Subcutaneous abdominal adipose tissue (tissue), 5 donors: ENCODE data around the gene RASAL2.
"Not testable (repeated sequence)": the region's sequence is repeated elsewhere in the genome, so short reads cannot be mapped to it uniquely, and the experiment has no call there.

Source experiments
- H3K27ac ChIP-seq: one replicate; pipeline ENCODE4 v1.7.0; 2013; ENCODE audit warnings: low read depth, mild to moderate bottlenecking, inconsistent platforms, low read length, moderate library complexity
- H3K27me3 ChIP-seq, 5 donors: one replicate each; pipeline ENCODE4 v1.7.0; 2013; ENCODE audit warnings: low read length in 5 of 5, inconsistent platforms in 1 of 5; ENCODE audit not compliant: control insufficient read depth in 5 of 5, insufficient read depth in 4 of 5
- H3K36me3 ChIP-seq, 5 donors: one replicate each; pipeline ENCODE4 v1.7.0; 2013; ENCODE audit warnings: low read length in 5 of 5; ENCODE audit not compliant: control insufficient read depth in 5 of 5, insufficient read depth in 5 of 5
- H3K4me1 ChIP-seq, 5 donors: one replicate each; pipeline ENCODE4 v1.7.0; 2013; ENCODE audit warnings: low read length in 5 of 5, mild to moderate bottlenecking in 3 of 5, moderate library complexity in 1 of 5; ENCODE audit not compliant: control insufficient read depth in 5 of 5, insufficient read depth in 5 of 5
- H3K4me3 ChIP-seq, 5 donors: one replicate each; pipeline ENCODE4 v1.7.0; 2013; ENCODE audit warnings: low read length in 5 of 5, low read depth in 1 of 5
- H3K9ac ChIP-seq, 5 donors: one replicate each; pipeline ENCODE4 v1.7.0; 2013; ENCODE audit warnings: low read length in 5 of 5, mild to moderate bottlenecking in 4 of 5, moderate library complexity in 3 of 5
- H3K9me3 ChIP-seq, 5 donors: one replicate each; pipeline ENCODE4 v1.7.0; 2013; ENCODE audit warnings: low read length in 5 of 5; ENCODE audit not compliant: control insufficient read depth in 5 of 5
- donor health status: healthy.
- donor health status: healthy.
- donor health status: healthy.
- donor health status: healthy.
- donor health status: healthy.

Gene RASAL2

DNA sequence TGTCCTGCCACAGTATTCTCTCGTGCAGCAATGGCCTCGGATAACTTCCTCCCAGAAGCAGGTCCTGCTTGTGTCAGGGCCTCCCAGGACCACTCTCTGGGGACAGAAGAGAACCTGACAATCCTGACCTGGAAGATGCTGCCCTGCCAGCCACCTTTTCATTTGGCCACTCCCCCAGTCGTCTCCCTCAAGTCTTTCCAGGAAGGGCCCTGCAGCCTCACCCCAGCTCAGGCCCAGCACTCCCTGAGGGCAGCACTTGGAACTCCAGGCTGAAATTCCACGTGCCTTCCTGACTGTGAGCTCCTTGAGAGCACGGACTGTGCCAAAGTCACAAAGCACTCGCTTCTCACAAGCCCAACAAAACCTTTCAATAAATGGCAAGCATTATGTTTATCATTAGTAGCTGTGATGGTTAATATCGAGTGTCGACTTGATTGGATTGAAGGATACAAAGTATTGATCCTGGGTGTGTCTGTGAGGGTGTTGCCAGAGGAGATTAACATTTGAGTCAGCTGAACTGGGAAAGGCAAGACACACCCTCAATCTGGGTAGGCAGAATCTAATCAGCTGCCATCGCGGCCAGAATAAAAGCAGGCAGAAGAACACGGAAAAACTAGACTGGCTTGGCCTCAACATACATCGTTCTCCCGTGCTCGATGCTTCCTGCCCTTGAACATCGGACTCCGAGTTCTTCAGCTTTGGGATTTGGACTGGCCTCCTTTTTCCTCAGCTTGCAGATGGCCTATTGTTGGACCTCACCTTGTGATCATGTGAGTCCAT lies 405.2 kb downstream of the RASAL2 start:
- H3K27me3 ChIP-seq, result peaks cover 0 to 5% (median 2%) of the 10 kb centered on the region in 5 donors
- H3K9me3 ChIP-seq, result no peaks in the 10 kb centered on the region
- H3K9ac ChIP-seq, result no peak overlapping the region
- no peaks in the 10 kb centered on the region for H3K36me3 ChIP-seq
- no peak overlapping the region for H3K27ac ChIP-seq
- H3K4me1 ChIP-seq, result peaks cover 0 to 8% (median 4%) of the 10 kb centered on the region in 5 donors
- no peak overlapping the region for H3K4me3 ChIP-seq

DNA sequence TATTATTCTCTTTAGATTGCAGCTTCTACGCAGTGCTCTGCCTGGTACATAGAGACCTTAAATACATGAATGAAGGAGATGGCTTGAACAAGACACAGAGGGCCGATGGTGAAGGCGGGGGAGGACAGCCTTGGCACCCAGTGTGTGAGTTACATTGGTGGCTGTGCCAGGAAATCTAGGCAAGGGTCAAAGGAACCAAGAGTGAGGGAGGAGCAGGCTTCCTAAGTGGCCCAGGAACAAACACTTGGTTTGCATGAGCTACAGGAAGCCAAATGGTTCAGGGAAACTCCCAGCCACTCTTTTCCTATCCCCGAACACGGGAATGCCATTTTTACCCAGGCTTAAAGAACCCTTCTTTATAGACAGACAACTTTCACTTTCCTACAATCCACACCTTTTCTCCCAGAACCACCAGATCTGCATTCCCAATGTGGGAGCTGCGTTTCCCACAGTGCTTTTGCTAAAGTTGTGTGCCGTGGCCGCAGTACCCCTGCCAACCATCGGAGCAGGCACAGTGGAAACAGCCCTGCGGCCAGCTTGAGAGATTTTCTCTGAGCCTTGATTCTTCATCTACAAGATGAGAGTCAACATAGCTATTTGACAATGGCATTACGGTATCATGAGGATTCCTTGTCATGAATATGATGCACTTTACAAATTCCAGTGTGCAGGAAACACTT lies 406.3 kb downstream of the RASAL2 start:
- Histone ChIP-seq H3K9ac (no peak overlapping the region), H3K27ac (no peak overlapping the region), H3K36me3 (no peaks in the 10 kb centered on the region), H3K4me1 (peaks cover 0 to 8% (median 4%) of the 10 kb centered on the region in 5 donors), H3K27me3 (peaks cover 0 to 5% (median 0%) of the 10 kb centered on the region in 5 donors), H3K9me3 (no peaks in the 10 kb centered on the region), H3K4me3 (peak overlapping the region in 1 of 5 donors; percentile 25)

DNA sequence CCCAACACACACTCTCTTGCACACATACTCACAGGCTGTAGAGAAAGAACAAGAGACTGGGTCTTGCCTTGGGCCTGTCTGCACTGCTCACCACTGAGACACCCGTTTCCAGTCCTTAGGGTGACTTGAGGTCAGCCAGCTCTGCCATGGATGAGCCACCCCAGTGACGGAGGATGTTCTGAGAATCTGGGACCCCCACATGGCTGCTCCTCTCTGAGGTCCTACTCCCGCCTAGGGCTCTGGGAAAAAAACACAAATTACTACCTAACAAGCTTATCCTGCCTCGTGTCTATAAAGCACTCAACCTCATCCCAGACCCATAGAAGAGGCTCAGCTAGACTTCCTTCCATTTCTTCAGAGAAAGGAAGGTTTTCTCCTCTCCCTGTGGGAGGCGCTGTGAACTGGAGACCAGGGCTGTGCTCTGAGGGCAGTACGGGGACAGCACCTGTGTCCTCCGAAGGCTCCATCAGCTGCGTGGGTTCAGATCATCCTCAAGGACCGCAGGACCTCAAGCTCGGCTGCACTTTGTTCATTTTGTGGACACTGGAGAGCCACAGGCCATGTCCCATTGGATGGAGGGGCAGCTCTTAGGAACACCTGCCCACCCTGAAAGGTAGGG lies 407.1 kb downstream of the RASAL2 start:
- Histone ChIP-seq H3K36me3 (no peaks in the 10 kb centered on the region), H3K4me3 (no peak overlapping the region), H3K9ac (no peak overlapping the region), H3K4me1 (peaks cover 0 to 8% (median 4%) of the 10 kb centered on the region in 5 donors), H3K9me3 (no peaks in the 10 kb centered on the region), H3K27me3 (peaks cover 0 to 5% (median 0%) of the 10 kb centered on the region in 5 donors), H3K27ac (no peak overlapping the region)

DNA sequence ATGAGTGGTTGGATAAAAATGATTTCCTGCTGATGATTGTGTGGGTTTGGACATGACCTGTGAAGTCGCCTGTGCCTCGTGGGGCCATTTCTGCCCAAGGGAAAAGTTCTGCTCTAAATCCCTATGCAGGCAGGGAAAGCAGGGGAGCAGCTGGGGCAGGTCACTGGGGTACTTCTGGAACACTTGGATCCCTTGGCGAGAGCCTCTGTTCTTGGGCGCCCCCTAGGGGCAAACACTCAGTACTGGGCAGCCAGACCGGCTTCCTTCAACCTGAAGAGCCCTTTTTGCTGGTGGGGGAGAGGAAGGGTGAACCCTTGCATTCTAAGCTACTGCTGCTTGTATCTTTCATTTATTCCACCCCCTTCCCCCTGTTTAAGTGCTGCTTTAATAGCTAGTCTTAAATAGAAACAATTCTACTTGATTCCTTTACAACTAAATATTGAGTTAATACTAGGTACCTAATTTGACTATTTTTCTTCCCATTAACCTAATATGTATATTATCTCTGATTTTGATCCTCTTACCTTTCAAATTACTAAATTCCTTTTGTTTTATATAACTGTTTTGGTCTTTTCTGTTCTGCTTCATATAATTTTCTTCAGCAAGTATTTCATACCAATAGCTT lies 407.9 kb downstream of the RASAL2 start:
- peaks cover 0 to 5% (median 0%) of the 10 kb centered on the region in 5 donors for H3K27me3 ChIP-seq
- no peak overlapping the region for H3K4me3 ChIP-seq
- H3K9me3 ChIP-seq, result no peaks in the 10 kb centered on the region
- H3K9ac ChIP-seq, result no peak overlapping the region
- H3K36me3 ChIP-seq, result no peaks in the 10 kb centered on the region
- peaks cover 0 to 8% (median 4%) of the 10 kb centered on the region in 5 donors for H3K4me1 ChIP-seq
- H3K27ac ChIP-seq, result no peak overlapping the region

DNA sequence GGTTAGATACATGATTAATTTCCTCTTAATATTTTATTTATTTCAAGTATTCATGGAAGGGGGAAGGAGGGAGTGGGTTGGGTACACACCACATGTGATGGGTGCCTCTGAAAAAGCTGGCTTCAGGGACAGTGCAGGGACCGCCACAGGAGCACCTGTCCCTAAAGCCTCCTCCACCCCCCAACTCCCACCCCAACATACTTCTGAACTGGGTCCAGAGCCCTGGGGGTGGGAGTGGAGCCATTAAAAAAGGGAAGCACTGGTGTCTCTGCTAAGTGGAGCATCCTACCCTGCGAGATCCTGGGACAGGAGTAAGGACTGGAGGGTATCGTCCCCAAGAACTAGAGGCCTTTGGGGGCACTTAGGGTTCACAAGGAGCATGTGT lies 408.4 kb downstream of the RASAL2 start:
- peaks cover 0 to 5% (median 0%) of the 10 kb centered on the region in 5 donors for H3K27me3 ChIP-seq
- no peak overlapping the region for H3K9ac ChIP-seq
- H3K9me3 ChIP-seq, result no peaks in the 10 kb centered on the region
- H3K36me3 ChIP-seq, result no peaks in the 10 kb centered on the region
- peaks cover 0 to 8% (median 4%) of the 10 kb centered on the region in 5 donors for H3K4me1 ChIP-seq
- H3K27ac ChIP-seq, result no peak overlapping the region
- H3K4me3 ChIP-seq, result no peak overlapping the region

DNA sequence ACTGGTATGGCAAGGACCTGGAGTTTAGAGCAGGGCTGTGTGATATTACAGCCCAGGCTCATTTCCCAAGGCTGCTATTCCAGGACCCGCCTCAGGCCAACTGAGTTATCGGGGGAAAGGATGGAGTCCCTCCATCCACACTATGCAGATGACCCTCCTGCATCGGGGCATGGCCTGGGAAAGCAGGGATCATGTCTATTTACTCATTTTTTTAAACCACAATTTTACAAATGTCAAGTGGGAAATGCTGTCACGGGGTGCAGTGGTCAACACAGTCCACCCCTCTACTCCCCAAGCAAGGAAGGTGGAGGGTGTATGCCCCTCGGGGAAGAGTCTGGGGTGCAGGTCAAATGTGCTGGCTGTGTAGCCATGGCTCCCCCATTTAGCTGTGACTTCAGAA lies 409.0 kb downstream of the RASAL2 start:
- Histone ChIP-seq H3K9ac (no peak overlapping the region), H3K36me3 (no peaks in the 10 kb centered on the region), H3K9me3 (no peaks in the 10 kb centered on the region), H3K4me3 (no peak overlapping the region), H3K4me1 (peaks cover 0 to 8% (median 4%) of the 10 kb centered on the region in 5 donors), H3K27me3 (peaks cover 0 to 5% (median 0%) of the 10 kb centered on the region in 5 donors), H3K27ac (no peak overlapping the region)

DNA sequence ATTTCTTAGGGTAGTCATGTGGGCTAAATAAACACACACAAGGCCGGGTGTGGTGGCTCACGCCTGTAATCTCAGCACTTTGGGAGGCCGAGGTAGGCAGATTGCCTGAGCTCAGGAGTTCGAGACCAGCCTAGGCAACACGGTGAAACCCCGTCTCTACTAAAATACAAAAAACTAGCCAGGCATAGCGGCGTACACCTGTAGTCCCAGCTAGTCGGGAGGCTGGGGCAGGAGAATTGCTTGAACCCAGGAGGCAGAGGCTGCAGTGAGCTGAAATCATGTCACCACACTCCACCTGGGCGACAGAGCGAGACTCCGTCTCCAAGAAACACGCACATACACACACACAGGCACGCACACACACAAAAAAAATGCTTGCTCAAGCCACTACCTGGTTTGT lies 409.4 kb downstream of the RASAL2 start:
- not testable (repeated sequence) for H3K4me1 ChIP-seq

DNA sequence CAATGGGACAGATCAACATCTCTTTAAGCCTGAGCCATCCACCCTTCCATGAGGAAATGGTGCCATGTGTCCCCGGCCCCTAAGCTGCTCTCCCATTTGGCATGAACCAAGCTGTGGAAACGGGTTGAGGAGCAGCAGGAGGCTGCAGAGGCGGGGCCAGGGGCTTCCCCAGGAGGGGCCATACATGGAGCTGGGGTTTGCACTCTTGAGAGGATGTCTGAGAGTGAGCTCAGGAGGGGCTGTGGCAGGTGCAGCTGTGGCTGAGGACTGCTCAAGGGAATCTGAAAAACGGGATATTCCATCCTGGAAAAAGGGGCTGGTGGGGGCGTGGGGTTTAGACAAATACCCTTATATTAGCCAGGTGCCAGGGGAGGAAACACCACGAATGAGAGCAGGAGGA lies 409.9 kb downstream of the RASAL2 start:
- no peaks in the 10 kb centered on the region for H3K36me3 ChIP-seq
- H3K9ac ChIP-seq, result no peak overlapping the region
- H3K27me3 ChIP-seq, result peaks cover 0 to 5% (median 0%) of the 10 kb centered on the region in 5 donors
- H3K9me3 ChIP-seq, result no peaks in the 10 kb centered on the region
- H3K4me1 ChIP-seq, result peaks cover 0 to 8% (median 4%) of the 10 kb centered on the region in 5 donors
- no peak overlapping the region for H3K27ac ChIP-seq
- H3K4me3 ChIP-seq, result no peak overlapping the region

More for the DNA sequence above, 409.4 kb downstream of the RASAL2 start:
- H3K27ac ChIP-seq, H3K36me3 ChIP-seq, H3K4me3 ChIP-seq, H3K9ac ChIP-seq, H3K9me3 ChIP-seq, H3K27me3 ChIP-seq: not testable (repeated sequence)

DNA sequence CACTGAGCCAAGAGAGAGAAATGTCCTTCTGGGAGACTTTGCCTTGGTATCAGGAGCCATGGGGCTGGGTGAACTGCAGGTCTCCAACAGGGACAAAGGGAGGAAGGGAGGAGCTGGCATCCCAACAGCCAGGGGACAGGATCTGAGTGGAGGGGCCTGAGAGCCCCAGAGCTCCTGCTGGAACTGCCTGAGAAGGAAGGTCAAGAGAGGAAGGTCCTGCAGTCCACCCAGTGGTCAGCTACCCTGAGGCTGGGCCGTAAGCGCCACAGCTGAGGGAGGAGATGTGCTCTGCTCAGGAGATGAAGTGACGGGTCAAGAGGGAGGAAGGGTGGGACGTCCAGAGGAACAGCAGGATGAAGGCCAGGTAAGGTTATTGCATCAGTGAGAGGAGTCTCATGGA lies 410.4 kb downstream of the RASAL2 start:
- no peak overlapping the region for H3K4me3 ChIP-seq
- H3K9ac ChIP-seq, result no peak overlapping the region
- H3K9me3 ChIP-seq, result no peaks in the 10 kb centered on the region
- no peaks in the 10 kb centered on the region for H3K36me3 ChIP-seq
- no peak overlapping the region for H3K27ac ChIP-seq
- peaks cover 0 to 5% (median 0%) of the 10 kb centered on the region in 5 donors for H3K27me3 ChIP-seq
- H3K4me1 ChIP-seq, result peaks cover 0 to 9% (median 5%) of the 10 kb centered on the region in 5 donors
